Thyroid gland (tissue), 4 donors: ENCODE measurements around the gene MTHFR.

Experiments used
- POLR2A ChIP-seq, 2 donors: fragments of 450-650 bp; IDR thresholded peaks; one replicate each; pipeline ENCODE4 v1.6.1; 2017; ENCODE audit warnings: antibody characterized with exemption in 2 of 2, mild to moderate bottlenecking in 2 of 2, moderate library complexity in 1 of 2
- TF ChIP-seq, protein P1 (sequence below), 6 experiments: fragments of 200-600 bp in 3 of 6; fragments of 450-650 bp in 3 of 6; sonication (generic) in 3 of 6; IDR thresholded peaks; one replicate each; pipeline ENCODE4 v1.5.1; 2016 to 2019; ENCODE audit warnings: antibody characterized with exemption in 6 of 6, mild to moderate bottlenecking in 2 of 6, inconsistent platforms in 1 of 6, moderate library complexity in 1 of 6

DNA sequence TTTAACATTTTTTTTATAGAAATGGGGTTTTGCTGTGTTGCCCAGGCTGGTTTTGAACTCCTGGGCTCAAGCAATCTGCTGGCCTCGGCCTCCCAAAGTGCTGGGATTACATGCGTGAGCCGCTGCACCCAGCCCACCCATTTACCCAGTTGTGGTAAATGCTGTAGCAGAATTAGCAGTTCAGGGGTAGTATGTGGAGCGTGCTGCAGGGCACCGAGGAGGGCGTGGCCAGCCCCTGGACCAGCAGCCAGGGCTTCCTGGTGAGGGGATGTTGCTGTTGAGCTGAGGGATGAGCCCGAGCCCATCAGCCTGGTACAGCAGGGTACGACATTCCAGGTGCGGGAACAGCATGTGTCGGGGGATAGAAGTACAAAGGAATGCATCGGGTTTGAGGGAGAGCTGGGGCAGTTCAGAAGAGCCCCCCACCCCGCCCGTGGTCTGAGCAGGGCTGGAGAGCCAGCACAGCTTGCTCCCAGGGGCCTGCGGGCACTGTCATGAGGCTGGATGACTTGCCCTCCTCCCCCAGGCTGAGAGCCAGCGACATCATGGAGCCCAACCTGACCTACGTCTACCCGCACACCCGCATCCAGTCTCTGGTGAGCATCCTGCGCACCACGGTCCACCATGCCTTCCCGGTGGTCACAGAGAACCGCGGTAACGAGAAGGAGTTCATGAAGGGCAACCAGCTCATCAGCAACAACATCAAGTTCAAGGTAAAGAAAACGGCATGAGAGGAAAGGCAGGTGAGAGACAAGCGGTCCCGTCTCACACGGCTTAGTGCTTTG is 29.9 kb upstream of the MTHFR start:
- no peak for TF ChIP-seq POLR2A (IDR thresholded peaks at IDR 0.05)
- TF ChIP-seq, protein P1, sequence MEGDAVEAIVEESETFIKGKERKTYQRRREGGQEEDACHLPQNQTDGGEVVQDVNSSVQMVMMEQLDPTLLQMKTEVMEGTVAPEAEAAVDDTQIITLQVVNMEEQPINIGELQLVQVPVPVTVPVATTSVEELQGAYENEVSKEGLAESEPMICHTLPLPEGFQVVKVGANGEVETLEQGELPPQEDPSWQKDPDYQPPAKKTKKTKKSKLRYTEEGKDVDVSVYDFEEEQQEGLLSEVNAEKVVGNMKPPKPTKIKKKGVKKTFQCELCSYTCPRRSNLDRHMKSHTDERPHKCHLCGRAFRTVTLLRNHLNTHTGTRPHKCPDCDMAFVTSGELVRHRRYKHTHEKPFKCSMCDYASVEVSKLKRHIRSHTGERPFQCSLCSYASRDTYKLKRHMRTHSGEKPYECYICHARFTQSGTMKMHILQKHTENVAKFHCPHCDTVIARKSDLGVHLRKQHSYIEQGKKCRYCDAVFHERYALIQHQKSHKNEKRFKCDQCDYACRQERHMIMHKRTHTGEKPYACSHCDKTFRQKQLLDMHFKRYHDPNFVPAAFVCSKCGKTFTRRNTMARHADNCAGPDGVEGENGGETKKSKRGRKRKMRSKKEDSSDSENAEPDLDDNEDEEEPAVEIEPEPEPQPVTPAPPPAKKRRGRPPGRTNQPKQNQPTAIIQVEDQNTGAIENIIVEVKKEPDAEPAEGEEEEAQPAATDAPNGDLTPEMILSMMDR (IDR thresholded peaks at IDR 0.05): no peak
